CD4-positive, alpha-beta T cell treated with Interferon alpha-2 for 1 hour (primary cell): Measurements from ENCODE around the gene RNF10.
A peak's percentile ranks its signal among the peaks of the same experiment; 100 is the strongest.
"Not testable (repeated sequence)": the region's sequence is repeated elsewhere in the genome, so short reads cannot be mapped to it uniquely, and the experiment has no call there.

Source experiments
- DNase-seq, 2 donors: peaks; one replicate each; pipeline ENCODE4 v3.0.0-alpha.2; 2020 to 2022

Gene RNF10

GRCh38 chr12:120529641-120530417 lies 4.3 kb upstream of the RNF10 start:
- no peak for DNase-seq

DNA sequence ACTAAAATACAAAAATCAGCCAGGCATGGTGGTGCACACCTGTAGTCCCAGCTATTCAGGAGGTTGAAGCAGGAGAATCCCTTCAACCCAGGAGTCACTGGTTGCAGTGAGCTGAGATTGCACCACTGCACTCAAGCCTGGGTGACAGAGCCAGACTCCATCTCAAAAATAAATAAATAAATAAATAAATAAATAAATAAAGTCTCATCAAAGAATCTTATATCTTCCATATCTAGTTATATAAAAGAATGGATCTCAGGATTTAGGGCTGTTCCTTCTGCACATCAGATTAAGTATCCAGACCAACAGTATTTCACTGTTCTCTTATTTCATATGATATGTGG lies 3.8 kb upstream of the RNF10 start:
- not testable (repeated sequence) for DNase-seq

DNA sequence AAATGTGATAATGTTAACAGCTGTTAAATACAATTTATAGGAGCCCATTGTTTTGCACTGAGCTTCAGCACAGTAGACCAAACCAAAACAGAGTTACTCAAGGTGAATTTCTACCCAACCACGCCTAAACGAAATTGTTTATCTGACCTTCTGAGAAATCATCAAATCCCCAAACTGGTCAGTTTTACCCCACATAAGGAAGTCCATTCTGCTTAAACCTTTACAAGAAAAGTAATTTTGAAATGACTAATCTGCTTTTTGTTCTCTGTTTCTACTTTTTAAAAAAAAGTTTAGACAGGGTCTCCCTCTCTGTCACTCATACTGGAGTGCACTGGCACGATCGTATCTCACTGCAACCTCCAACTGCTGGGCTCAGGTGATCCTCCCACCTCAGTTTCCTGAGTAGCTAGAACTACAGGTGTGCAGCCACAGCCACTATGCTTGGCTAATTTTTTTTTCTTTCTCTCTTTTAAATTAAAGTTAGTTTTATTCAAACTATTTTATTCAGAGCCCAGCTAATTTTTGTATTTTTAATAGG lies 1.4 kb upstream of the RNF10 start:
- no peak for DNase-seq

DNA sequence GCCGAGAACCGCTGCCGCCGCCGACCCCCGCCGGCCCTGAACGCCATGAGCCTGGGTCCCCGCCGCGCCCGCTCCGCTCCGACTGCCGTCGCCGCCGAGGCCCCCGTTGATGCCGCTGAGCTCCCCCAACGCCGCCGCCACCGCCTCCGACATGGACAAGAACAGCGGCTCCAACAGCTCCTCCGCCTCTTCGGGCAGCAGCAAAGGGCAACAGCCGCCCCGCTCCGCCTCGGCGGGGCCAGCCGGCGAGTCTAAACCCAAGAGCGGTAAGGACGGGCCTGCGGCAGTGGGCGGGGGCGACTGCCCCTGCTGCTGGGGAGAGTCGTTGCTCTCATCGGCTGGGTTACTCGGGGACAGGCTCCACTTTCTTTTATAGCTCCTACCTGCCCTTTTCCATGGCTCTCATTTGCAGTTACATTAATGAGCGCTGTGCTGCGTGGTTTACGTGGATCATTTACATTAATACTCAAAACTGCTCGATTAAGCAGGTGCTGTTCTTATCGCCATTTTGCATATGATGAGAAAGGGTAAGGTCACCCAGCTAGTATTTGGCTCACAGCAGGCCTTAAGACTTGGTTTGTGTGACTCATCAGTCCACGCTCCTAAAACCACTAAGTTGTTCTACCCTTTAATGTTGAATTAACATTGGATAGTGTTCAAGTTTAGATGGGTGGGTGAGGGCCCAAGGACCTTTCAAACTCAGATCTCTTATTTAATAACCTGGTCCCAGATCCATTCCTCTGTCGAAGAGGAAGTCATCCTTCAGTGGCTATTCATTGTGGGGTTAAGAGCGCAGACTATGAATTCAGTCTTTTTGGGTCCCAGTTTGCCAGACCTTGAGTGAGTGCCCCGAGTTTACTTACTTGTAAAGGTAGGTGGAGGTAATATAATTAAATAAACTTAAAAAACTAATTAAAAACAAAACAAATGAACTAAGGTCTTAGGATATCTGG lies 823 bp downstream of the RNF10 start:
- peak; percentile 39 to 63 for DNase-seq

- peak in 1 of 2 donors; percentile 55 for DNase-seq
Measured at GRCh38 chr12:120536064-120536791, 2.1 kb downstream of the RNF10 start.

DNA sequence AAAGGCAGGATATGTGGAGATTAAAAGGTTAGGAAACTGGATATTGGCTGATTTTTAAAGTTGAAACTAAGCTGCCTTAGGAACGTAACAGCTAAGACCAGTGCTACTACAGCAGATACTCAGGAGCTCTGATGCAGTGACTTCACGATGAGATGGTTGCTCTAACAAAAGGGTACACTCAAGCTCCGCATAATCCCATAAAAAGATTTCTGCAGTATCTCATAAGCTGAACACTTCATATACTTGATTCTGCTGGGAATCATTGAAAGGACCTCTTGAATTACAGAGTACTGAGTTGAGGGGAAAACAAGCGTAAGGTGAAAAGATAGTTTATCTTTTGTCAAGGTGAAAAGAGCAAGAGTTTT lies 3.7 kb downstream of the RNF10 start:
- no peak for DNase-seq

DNA sequence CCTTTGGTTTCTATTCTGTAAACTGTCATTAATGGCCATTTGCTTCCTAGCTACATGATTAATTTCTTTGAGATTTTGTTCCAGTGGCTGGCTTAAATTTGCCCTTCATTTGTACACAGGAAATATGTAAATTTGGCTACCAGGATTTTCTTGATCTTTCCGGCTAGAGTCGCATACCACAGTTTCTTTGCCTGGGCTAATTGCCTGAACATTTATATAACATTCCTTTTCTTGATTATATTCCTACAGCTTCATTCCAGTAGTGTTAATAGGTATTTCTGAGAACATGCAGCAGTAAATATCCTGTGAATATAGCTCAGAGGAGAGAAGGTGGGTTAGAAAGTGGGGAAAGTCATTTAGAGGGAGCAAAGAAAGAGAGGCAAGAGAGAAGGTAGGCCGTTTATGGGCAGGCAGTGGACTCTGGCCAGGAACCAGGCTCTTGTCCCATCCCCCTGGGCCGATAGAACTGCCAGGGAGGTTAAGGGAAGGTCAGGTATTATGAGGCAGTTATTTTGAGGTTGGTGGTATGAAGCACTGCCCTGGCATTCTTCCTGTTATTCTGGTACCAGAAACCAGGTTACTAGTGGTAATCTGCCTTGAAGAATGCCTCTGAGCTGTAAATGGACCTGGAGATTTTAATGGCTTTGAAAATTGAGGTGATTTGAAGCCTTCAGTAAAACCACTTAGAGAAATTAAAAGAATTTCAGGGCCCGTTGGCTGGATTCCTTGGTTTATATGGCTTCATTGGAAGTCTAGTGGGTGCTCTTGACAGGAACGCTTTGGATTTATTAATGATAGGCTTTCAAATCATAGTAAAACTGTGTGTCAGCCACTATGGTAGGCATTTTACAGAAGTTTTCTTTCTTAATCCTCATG lies 4.4 kb downstream of the RNF10 start:
- no peak for DNase-seq

- DNase-seq, result no peak
Measured at GRCh38 chr12:120539303-120539702, 5.1 kb downstream of the RNF10 start.

GRCh38 chr12:120540445-120540844 lies 6.3 kb downstream of the RNF10 start:
- DNase-seq, result no peak

DNA sequence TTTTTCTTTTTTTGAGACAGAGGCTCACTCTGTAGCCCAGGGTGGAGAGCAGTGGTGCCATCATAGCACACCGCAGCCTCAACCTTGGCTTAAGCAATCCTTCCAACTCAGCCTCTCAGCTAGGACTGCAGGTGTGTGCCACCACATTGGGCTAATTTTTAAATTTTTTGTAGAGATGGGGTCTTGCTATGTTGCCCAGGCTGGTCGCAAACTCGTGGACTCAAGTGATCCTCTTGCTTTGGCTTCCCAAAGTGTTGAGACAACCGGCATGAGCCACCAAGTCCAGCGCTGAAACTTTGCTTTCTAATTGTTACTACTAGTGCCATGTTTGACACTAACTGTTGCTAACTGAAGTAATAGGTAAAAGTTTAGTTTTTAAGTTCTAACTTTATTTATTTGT lies 8.0 kb downstream of the RNF10 start:
- no peak for DNase-seq

- DNase-seq, result no peak
Measured at GRCh38 chr12:120544691-120545090, 10.5 kb downstream of the RNF10 start.

- no peak for DNase-seq
Measured at GRCh38 chr12:120546050-120546386, 11.9 kb downstream of the RNF10 start.

DNA sequence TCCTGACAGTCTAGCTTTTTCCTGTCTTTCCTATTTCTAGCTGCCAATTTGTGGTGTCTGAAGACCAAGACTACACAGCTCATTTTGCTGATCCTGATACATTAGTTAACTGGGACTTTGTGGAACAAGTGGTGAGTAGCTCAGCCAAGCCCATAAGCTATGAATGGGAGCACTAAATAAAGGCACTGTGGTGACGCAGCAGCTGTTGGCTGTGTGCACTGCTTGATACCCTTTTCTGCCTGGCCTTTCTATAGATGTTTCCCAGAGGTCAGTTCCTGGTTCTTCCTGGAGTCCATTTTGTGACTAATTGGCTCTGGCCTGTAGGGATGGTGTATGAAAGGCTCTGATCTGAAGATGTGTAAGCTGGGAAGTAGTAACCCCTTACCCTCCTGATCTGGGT lies 20.5 kb downstream of the RNF10 start:
- no peak for DNase-seq

DNA sequence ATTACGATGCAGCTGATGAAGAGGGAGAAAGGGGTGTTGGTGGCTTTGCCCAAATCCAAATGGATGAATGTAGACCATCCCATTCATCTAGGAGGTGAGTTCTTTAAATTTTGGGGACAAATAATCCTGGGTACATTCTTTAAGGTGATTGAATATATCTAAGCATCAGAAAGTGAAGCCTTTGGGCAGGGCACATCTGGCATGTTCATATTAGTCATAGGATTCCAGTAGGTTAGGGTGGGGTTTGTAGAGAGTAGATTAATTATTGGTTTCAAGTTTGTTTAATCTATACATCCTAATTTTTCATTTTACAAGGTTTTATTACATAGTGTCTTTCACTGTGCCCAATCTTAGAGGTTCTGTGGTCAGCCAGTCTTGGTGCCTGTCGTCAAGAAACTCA lies 23.4 kb downstream of the RNF10 start:
- no peak for DNase-seq

DNA sequence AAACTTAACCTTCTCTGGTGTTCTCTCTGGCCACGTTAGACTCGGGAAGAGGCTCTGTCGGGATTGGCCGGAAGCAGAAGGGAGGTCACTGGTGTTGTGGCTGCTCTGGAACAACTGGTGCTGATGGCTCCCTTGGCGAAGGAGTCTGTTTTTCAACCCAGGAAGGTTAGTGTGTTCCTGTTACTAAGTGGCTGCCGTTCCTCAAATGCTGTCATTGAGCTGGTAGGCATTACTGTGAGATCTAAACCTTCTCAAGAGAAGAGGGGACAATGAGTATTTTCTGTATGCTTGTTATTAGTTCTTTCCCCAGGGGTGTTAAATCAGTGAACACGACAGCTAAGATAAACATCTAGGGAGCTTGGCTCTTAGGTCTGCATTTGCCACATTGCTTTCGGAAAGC lies 28.8 kb downstream of the RNF10 start:
- no peak for DNase-seq

- DNase-seq, result no peak
Measured at GRCh38 chr12:120563495-120563894, 29.3 kb downstream of the RNF10 start.

DNA sequence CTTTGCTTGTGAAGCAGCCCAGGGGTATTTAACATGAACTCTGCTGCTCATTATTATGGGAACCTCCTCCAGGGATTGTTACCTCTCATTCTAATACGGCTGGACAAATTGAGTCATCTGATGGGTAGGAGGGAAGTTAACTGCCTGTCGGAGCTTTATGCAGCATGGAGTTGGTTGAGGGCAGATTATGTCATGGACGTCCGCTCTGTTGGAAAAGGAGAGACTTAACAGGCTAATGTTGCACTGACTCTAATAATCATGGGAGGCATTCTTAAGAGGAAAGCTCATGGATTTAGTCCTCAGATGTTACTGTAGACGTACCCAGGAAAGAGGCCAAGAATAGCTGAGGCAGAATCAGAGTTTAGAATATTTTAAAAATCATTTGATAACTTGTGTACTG lies 37.1 kb downstream of the RNF10 start:
- no peak for DNase-seq

DNA sequence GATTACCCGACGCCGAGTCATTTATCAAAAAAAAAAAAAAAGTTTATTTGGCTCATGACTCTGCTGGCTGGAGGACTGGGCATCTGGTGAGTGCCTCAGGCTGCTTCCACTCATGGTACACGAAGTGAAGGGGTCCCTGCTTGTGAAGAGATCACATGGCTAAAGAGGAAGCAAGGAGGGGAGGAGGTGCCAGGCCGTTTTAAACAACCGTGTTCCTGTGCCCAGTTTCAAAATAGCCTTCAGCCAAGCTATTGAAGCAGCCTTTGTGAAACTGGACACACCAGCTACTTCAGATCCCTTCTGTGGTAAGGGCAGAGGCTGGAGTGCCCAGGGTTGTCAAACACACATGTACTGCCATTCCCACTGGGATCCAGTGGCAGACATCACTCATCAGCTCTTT lies 39.4 kb downstream of the RNF10 start:
- DNase-seq, result no peak

GRCh38 chr12:120574106-120574505 lies 40.0 kb downstream of the RNF10 start:
- no peak for DNase-seq

- DNase-seq, result no peak
Measured at GRCh38 chr12:120579179-120579578, 45.0 kb downstream of the RNF10 start.

- peak; percentile 95 to 96 for DNase-seq
Measured at GRCh38 chr12:120580787-120581723, 46.9 kb downstream of the RNF10 start, which contains the start of gene POP5. POP5 (minus strand) TSS chr12:120581402; CDS start chr12:120581362, 40 bp downstream.
